GM18520 (cell line): ENCODE measurements around the gene DCLRE1A.
"Not testable (repeated sequence)": the region's sequence is repeated elsewhere in the genome, so short reads cannot be mapped to it uniquely, and the experiment has no call there.

Experiments used
- ATAC-seq: cut with Tn5 transposase; IDR thresholded peaks from one replicate; pipeline ENCODE4 v1.9.1; 2021; ENCODE audit not compliant: unreplicated experiment

The DCLRE1A gene

GRCh38 chr10:113858541-113858940 is 4.7 kb upstream of the DCLRE1A start:
- ATAC-seq = no peak

DNA sequence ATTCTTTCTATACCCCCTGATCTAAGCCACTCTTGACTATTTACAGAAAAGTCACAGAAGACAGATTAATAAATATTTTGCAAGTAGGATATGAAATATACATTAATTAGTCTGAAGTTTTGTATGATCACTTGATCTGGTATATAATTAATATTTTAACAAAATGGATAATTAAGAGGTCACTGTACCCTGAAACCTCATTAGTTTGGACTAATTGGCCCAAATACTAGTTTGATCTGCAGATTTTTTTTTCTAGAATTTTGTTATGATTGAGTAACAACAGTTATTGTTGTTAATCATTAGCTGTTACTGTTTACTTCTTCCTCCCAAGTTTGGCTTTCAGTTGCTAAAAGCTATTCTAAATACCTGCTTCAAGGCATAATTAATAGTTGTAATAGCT is 3.3 kb upstream of the DCLRE1A start:
- no peak for ATAC-seq

DNA sequence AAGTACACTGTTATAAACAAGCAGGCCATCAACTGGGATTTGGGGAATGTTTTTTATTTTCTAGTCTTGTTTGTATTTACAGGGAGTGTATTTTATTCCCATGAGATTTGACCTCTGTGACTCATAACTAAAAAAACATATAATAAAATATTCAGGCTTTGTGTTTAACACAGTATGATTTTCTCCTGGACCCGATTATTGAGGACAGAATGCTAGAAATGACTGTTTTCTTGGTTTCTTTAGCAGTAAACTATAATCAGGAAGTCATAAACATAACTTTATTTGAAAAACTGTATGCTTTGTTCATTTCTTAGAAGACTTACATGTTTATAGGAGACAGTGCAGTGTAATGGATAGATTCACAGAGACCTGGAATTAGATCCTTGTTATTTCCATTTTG is 2.7 kb upstream of the DCLRE1A start:
- no peak for ATAC-seq

GRCh38 chr10:113854761-113855588 is 1.1 kb upstream of the DCLRE1A start:
- peak; percentile 25 for ATAC-seq

DNA sequence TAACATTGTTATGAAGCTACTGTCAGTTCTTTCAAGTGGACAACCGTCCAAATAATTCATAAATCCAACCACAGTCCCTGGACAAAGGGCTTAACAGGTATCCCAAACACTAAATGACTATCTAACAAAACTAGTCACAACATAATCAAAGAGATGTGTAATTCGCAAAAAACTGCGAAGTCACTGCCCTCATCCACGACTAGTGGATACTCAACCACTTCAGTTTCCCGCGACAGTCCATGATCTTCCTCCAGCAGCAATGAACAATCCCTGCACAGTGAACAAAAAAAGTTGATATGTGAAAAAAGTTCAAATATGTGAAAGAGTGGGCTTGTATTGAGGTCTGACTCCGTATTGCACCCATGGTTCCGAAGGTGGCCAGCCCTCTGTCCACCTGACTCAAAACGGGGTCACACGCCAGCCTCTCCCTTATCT is 287 bp downstream of the DCLRE1A start:
- ATAC-seq = no peak

DNA sequence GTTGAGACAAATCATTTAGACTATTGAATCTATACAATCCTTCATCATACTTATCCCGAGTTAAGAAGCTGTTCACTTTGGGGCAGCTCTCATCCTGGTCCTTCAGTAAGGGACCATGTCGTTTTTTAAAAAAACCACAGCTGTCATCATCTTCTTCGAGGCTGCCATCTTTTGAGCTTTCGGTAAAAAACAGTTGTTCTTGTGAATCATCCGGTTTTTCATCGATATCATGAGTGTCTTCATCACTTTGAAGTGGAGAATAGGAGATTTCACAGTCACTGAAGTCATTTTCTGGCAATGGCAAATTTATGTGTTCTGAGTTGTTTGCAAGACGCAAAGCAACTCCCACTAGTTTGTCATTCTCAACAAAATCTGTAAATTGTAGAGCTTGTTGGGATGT is 3.9 kb downstream of the DCLRE1A start:
- no peak for ATAC-seq

DNA sequence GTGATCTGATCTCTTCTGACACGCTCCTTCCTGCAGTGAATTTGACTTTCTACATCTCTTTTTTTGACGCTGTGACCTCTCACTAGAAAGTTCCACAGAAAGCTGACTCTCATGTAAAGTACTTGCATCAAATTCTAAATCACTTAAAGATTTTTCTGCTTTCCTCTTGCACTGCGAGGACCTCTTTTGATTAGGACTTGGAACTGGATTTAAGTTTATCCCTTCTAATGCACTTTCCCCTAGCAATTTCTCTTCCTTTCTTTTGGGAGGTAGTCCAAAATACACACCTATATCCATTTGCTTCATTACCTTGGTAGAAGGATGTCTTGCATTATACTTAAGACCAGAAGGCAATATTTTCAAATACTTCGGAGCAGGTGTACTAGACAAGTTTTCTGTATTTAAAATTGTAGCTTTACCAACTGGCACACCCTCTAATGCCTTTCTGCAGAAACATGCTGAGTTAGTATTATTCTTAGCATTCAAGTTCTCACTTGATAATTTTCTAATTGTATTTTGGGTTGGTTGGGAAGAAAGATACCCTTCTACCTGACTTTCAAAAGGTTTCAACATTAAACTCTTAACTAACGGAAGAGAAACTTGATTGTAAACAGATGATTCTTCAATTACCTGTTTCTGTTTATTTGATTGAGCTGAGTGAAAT is 4.6 kb downstream of the DCLRE1A start:
- no peak for ATAC-seq

DNA sequence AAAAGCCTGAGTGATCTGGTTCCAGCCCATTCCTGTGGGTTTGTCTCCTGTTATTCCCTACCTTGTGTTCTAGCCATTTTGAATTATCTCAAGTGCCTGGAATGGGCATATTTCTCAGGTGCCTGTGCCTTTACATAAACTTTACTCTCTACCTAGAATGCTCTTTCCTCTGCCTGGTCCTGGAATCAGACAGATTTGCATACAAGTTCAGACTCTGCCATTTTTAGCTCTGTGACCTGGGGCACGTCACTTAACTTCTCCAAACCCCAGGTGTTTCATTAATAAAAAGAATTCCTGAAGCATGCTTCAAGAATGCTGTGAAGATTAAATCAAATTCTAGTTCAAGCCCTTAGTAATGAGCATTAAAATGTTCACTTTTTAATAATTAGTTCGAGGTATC is 7.8 kb downstream of the DCLRE1A start:
- ATAC-seq = no peak

GRCh38 chr10:113843972-113844485 is 9.9 kb downstream of the DCLRE1A start:
- ATAC-seq = no peak

DNA sequence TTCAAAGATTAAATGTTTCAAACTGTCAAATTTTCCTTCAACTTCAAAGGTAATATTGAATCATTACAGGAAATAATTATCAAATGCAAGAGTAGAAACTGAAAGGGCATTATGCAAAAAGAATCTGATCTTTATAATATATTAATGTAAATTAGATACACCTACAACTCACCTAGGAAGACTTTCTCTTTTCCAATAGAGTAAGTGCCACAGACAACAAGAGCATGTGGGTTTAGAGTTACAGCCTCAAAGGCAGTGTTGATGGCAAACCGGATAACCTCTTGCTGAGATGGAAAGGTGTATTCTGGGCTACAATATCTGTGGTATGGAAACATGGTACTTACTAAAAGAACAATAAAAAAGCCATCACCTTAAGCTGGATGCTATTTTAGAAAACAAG is 11.7 kb downstream of the DCLRE1A start:
- ATAC-seq = no peak

- not testable (repeated sequence) for ATAC-seq
Observed at GRCh38 chr10:113828567-113828966, 25.3 kb downstream of the DCLRE1A start.

GRCh38 chr10:113825791-113826190 is 28.1 kb downstream of the DCLRE1A start:
- no peak for ATAC-seq

DNA sequence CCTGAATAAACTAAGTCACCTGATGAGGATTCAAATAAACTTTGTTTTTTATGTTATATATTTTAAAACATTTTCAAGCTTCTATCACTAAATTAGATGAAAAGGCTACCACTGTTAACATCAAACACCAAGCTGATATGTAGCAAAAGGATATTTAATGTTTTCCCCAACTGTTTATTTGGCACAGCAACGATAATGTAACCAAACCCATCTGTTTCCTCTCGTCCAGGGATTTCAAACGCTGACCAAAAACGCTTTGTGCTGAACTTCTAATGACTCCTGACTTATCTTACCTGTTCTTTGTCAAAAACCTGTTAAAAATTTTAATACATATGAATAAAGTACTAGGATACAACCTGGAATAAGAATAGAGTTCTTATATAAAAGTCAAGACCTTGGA is 30.5 kb downstream of the DCLRE1A start:
- no peak for ATAC-seq

- no peak for ATAC-seq
Observed at GRCh38 chr10:113822174-113822573, 31.7 kb downstream of the DCLRE1A start.

DNA sequence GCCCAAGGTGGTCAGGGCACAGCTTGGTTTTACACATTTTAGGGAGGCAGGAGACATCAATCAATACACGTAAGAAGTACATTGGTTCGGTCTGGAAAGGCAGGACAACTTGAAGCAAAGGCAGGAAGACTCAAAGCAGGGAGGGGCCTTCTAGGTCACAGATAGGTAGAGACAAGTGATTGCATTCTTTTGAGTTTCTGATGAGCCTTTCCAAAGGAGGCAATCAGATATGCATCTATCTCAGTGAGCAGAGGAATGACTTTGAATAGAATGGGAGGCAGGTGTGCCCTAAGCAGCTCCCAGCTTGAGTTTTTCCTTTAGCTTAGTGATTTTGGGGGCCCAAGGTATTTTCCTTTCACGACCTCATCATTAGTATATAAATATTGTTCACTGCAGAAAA is 32.6 kb downstream of the DCLRE1A start:
- not testable (repeated sequence) for ATAC-seq

DNA sequence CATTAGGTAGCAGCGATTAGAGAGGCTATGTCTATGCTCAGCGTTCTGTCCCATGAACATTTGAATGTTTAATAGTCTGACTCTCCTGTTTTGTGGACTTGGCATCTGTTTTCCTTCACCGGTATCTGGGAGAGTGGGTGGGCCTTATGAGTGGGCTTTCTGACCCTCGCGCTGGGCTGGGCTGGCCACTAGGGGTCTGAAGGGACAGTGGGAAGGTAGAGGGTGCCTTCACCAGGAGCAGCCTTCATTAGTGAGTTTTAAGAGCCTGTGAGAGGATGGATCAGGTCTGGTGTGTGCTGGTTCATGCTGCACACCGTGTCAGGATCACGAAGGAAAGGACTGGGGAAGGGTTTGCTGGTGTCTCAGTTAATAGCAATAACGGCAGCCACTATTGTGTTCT is 33.4 kb downstream of the DCLRE1A start:
- ATAC-seq = no peak

DNA sequence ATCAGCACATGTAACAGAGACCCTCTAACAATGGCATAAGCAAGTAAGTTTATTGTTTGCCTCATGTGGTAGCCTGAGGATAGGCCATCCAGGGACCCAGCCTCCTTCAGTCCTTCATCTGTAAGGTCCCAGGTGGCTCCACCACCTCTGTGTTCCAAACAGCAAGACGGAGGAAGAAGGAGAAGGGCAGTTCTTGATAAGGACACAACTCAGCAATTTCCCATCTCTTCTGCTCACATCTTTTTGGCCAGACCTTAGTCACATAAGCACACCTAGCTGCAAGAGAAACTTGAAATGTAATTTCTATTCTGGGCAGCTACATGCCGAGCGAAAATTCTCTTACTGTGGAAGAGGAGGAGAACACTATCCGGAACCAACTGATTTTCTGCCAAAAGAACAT is 33.9 kb downstream of the DCLRE1A start:
- no peak for ATAC-seq

- ATAC-seq = not testable (repeated sequence)
Observed at GRCh38 chr10:113814700-113815099, 39.2 kb downstream of the DCLRE1A start.

DNA sequence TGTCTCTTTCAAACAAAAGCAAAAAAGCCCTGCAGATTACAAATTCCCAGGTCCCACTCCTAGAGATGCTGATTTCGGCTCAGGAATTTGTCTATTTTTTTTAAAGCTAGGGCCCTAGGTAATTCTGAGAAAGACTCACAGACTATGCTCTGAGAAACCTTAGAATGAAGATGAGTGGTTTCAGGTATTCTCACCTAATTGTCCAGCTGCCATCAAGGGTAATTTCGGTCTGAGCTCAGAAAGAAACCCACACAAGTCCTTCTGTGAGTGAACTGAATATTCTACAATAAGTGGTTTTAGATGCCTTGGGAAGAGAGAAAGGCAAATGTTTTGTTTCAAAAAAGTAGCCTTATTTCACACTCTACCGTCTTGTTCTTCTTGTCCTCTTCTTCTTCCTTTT is 45.7 kb downstream of the DCLRE1A start:
- no peak for ATAC-seq

GRCh38 chr10:113806503-113806902 is 47.4 kb downstream of the DCLRE1A start:
- ATAC-seq = no peak

DNA sequence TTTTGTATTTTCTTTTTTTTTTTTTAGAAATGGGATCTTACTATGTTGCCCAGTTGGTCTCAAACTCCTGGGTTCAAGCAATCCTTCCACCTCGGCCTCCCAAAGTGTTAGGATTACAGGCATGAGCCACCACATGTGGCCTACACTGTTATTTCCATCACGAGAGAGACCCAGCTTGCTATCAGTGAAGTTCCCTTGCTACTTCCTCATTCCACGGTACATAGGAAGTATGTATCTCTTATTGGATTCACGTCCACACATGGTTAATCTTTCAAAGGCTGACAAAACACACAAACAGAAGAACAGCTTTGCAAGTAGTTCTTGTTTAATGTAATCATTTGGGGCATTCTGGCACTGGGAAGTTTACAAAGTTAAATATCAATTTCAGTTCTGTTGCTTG is 50.9 kb downstream of the DCLRE1A start:
- no peak for ATAC-seq

DNA sequence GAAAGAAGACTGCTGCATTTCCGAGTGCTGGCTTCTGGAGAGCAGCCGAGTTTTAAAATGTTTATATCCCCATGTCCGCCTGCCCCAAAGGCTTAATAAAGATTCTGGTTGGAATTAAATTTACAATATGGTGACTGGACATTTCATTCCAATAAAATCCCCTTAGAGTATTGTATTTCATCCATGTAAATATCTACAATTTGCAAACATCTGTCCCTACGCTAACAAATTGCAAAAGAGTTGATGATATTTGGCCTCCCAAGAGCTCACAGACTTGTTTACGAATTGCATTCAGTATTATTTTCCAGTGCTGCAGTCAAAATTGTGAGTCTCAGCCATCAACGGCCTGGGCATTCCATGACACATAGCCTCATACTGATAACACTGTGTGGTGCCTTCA is 52.3 kb downstream of the DCLRE1A start:
- ATAC-seq = no peak
